Tibial artery (tissue), 4 donors: ENCODE data around the gene BCAN.

Experiments used
- DNase-seq, 2 donors: peaks; one replicate each; pipeline ENCODE4 v3.0.0-alpha.2; 2019
- H3K27ac ChIP-seq, 2 donors: fragments of 200-600 bp; sonication (generic) in 1 of 2; 1 replicate in 1 of 2; 2 replicates in 1 of 2; pipeline ENCODE4 v1.5.1; 2018 to 2019; ENCODE audit warnings: mild to moderate bottlenecking in 1 of 2
- H3K27me3 ChIP-seq, 2 donors: fragments of 200-600 bp; sonication (generic) in 1 of 2; one replicate each; pipeline versions ENCODE4 v1.5.1 to v1.6.0; 2016 to 2019
- H3K36me3 ChIP-seq, 3 donors: fragments of 200-600 bp; sonication (generic) in 2 of 3; one replicate each; pipeline ENCODE4 v1.5.1; 2016 to 2019; ENCODE audit warnings: mild to moderate bottlenecking in 2 of 3
- H3K4me1 ChIP-seq, 4 donors: fragments of 200-600 bp; sonication (generic) in 2 of 4; 1 replicate in 3 of 4; 2 replicates in 1 of 4; pipeline ENCODE4 v1.5.1; 2016 to 2019
- H3K4me3 ChIP-seq, 2 donors: fragments of 200-600 bp; sonication (generic) in 1 of 2; 1 replicate in 1 of 2; 2 replicates in 1 of 2; pipeline ENCODE4 v1.5.1; 2018 to 2019; ENCODE audit warnings: mild to moderate bottlenecking in 2 of 2
- H3K9me3 ChIP-seq, 3 donors: fragments of 200-600 bp; sonication (generic) in 1 of 3; one replicate each; pipeline ENCODE4 v1.5.1; 2016 to 2019
- CTCF ChIP-seq, 2 experiments: fragments of 200-600 bp in 1 of 2; fragments of 450-650 bp in 1 of 2; IDR thresholded peaks; one replicate each; pipeline ENCODE4 v1.5.1; 2017 to 2019; ENCODE audit warnings: antibody characterized with exemption in 2 of 2, mild to moderate bottlenecking in 1 of 2, moderate library complexity in 1 of 2
- intact Hi-C: fragments of 100-400 bp; cut with DNase I; formaldehyde crosslinking; loops from one replicate; pipeline ENCODE4 v1.15.0; 2023; ENCODE audit warnings: low total_unique reads

BCAN gene

GRCh38 chr1:156664046-156664766 is 22.3 kb downstream of the BCAN start:
- H3K4me1 ChIP-seq, result peaks cover 0 to 92% (median 85%) of the 10 kb centered on the region in 4 donors
- intact Hi-C loops, result no loop called here
- H3K9me3 ChIP-seq, result no peaks in the 10 kb centered on the region
- H3K4me3 ChIP-seq, result no peak overlapping the region
- TF ChIP-seq CTCF (IDR thresholded peaks at IDR 0.05), result no peak
- peak overlapping the region; percentile 63 to 77 for H3K27ac ChIP-seq
- no peaks in the 10 kb centered on the region for H3K36me3 ChIP-seq
- DNase-seq, result no peak
- no peaks in the 10 kb centered on the region for H3K27me3 ChIP-seq

GRCh38 chr1:156664767-156665411 is 23.0 kb downstream of the BCAN start:
- H3K4me1 ChIP-seq, result peaks cover 0 to 92% (median 78%) of the 10 kb centered on the region in 4 donors
- no peak for TF ChIP-seq CTCF (IDR thresholded peaks at IDR 0.05)

GRCh38 chr1:156665539-156665938 is 23.6 kb downstream of the BCAN start:
- peaks cover 0 to 86% (median 74%) of the 10 kb centered on the region in 4 donors for H3K4me1 ChIP-seq
- H3K27me3 ChIP-seq, result no peaks in the 10 kb centered on the region
- no peak for TF ChIP-seq CTCF (IDR thresholded peaks at IDR 0.05)
- H3K9me3 ChIP-seq, result no peaks in the 10 kb centered on the region
- no peaks in the 10 kb centered on the region for H3K36me3 ChIP-seq
- peak overlapping the region; percentile 63 to 77 for H3K27ac ChIP-seq
- intact Hi-C loops, result no loop called here
- DNase-seq, result no peak
- no peak overlapping the region for H3K4me3 ChIP-seq

More at GRCh38 chr1:156664767-156665411, 23.0 kb downstream of the BCAN start:
- peak overlapping the region; percentile 63 to 77 for H3K27ac ChIP-seq
- H3K27me3 ChIP-seq, result no peaks in the 10 kb centered on the region
- no peaks in the 10 kb centered on the region for H3K36me3 ChIP-seq
- peak; percentile 42 to 86 for DNase-seq
- H3K9me3 ChIP-seq, result no peaks in the 10 kb centered on the region
- H3K4me3 ChIP-seq, result no peak overlapping the region
- intact Hi-C loops, result no loop called here

- Histone ChIP-seq H3K4me3 (no peak overlapping the region), H3K27ac (peak overlapping the region; percentile 69 to 77), H3K4me1 (peaks cover 0 to 71% (median 59%) of the 10 kb centered on the region in 4 donors), H3K9me3 (no peaks in the 10 kb centered on the region), H3K36me3 (peaks cover 0 to under 1% (median 0%) of the 10 kb centered on the region in 3 donors), H3K27me3 (no peaks in the 10 kb centered on the region)
- TF ChIP-seq CTCF (IDR thresholded peaks at IDR 0.05), result no peak
- intact Hi-C loops, result no loop called here
- peak in 1 of 2 donors; percentile 29 for DNase-seq
These were observed 25.1 kb downstream of the BCAN start for GRCh38 chr1:156666862-156667609.

GRCh38 chr1:156667610-156667967 is 25.7 kb downstream of the BCAN start:
- peaks cover 0 to 66% (median 54%) of the 10 kb centered on the region in 4 donors for H3K4me1 ChIP-seq
- intact Hi-C loops, result no loop called here
- H3K4me3 ChIP-seq, result no peak overlapping the region
- no peak for TF ChIP-seq CTCF (IDR thresholded peaks at IDR 0.05)
- no peak for DNase-seq
- peaks cover 0 to 6% (median 0%) of the 10 kb centered on the region in 3 donors for H3K36me3 ChIP-seq
- H3K27me3 ChIP-seq, result no peaks in the 10 kb centered on the region
- H3K27ac ChIP-seq, result peak overlapping the region; percentile 69 to 77
- H3K9me3 ChIP-seq, result no peaks in the 10 kb centered on the region
